PC-9 (cell line): ENCODE measurements around the gene SMIM10L2A. TPM values are rescaled to one million over a fixed set of nuclear protein-coding genes. Genes with fewer than 3 reads are reported as not detected.

Source experiments
- BruUV-seq: library from RNA; stranded (reverse); fragments of 400-500 nt; replicated peaks from 2 replicates; lab custom pipeline; 2021; lab: Mats Ljungman, UMichigan
- CTCF ChIA-PET: fragments of 300-600 bp; sonication (Branson Sonifier 250); formaldehyde crosslinking; loops from one replicate; lab custom pipeline; 2022; ENCODE audit warnings: antibody characterized with exemption; lab: Charles Lee
- POLR2A ChIA-PET: fragments of 300-600 bp; sonication (Branson Sonifier 250); formaldehyde crosslinking; loops from one replicate; lab custom pipeline; 2022; ENCODE audit warnings: antibody characterized with exemption; ENCODE audit not compliant: unreplicated experiment; lab: Charles Lee
- DNase-seq, 2 experiments: peaks; one replicate each; pipeline versions ENCODE4 v3.0.0 to v3.0.0-alpha.2; 2015 to 2022; ENCODE audit warnings: mixed read lengths in 1 of 2
- H2AFZ ChIP-seq: fragments of 200-600 bp; sonication (generic); 2 replicates; pipeline ENCODE4 v1.8.1; 2017; ENCODE audit warnings: antibody characterized with exemption
- H3F3A ChIP-seq: fragments of 200-600 bp; sonication (generic); 2 replicates; pipeline ENCODE4 v1.8.1; 2017; ENCODE audit warnings: antibody characterized with exemption, mild to moderate bottlenecking, low read depth; ENCODE audit not compliant: insufficient read depth
- H3K27ac ChIP-seq: fragments of 200-600 bp; sonication (generic); 2 replicates; pipeline ENCODE4 v1.6.1; 2016; ENCODE audit warnings: mixed run types
- H3K27me3 ChIP-seq: fragments of 200-600 bp; sonication (generic); 2 replicates; pipeline ENCODE4 v1.6.1; 2016; ENCODE audit warnings: low read depth, mixed run types; ENCODE audit not compliant: insufficient read depth
- H3K36me3 ChIP-seq: fragments of 200-600 bp; sonication (generic); 2 replicates; pipeline ENCODE4 v1.6.1; 2016; ENCODE audit warnings: low read depth, mixed run types
- H3K4me1 ChIP-seq: fragments of 200-600 bp; sonication (generic); replicated peaks from 2 replicates; pipeline ENCODE4 v1.6.1; 2016; ENCODE audit warnings: mixed run types; ENCODE audit not compliant: insufficient read depth
- H3K4me2 ChIP-seq: fragments of 200-600 bp; sonication (generic); 2 replicates; pipeline ENCODE4 v1.6.1; 2017; ENCODE audit warnings: mixed run types
- H3K4me3 ChIP-seq: fragments of 200-600 bp; sonication (generic); 2 replicates; pipeline ENCODE4 v1.6.1; 2016; ENCODE audit warnings: mixed run types
- H3K79me2 ChIP-seq: fragments of 200-600 bp; sonication (generic); 2 replicates; pipeline ENCODE4 v1.6.1; 2017; ENCODE audit warnings: low read depth, mixed run types
- H3K9me2 ChIP-seq: fragments of 200-600 bp; sonication (generic); 2 replicates; pipeline ENCODE4 v1.8.1; 2017; ENCODE audit warnings: mild to moderate bottlenecking; ENCODE audit not compliant: insufficient read depth
- H3K9me3 ChIP-seq: fragments of 200-600 bp; sonication (generic); 2 replicates; pipeline ENCODE4 v1.8.1; 2016; ENCODE audit warnings: low read depth; ENCODE audit not compliant: insufficient read depth
- H4K20me1 ChIP-seq: fragments of 200-600 bp; sonication (generic); 2 replicates; pipeline ENCODE4 v1.8.1; 2017; ENCODE audit not compliant: insufficient read depth
- CTCF ChIP-seq: fragments of 200-600 bp; sonication (generic); conservative IDR thresholded peaks from 2 replicates; pipeline ENCODE4 v1.6.1; 2017; ENCODE audit warnings: mixed run types, antibody characterized with exemption, mild to moderate bottlenecking, moderate library complexity
- EZH2 ChIP-seq: fragments of 200-600 bp; sonication (generic); IDR thresholded peaks from 2 replicates; pipeline ENCODE4 v1.8.0; 2017; ENCODE audit warnings: antibody characterized with exemption, low read depth
- intact Hi-C: fragments of 100-400 bp; cut with micrococcal nuclease; formaldehyde crosslinking; loops from one replicate; pipeline ENCODE4 v1.10.0; 2022; ENCODE audit not compliant: unreplicated experiment
- total RNA-seq: library from RNA; stranded (reverse); gene quantifications from 2 replicates; pipeline ENCODE4 v1.2.3, GENCODE V29; 2021

The SMIM10L2A gene
- total RNA-seq, 1 experiment from 2014 or later: not detected

DNA sequence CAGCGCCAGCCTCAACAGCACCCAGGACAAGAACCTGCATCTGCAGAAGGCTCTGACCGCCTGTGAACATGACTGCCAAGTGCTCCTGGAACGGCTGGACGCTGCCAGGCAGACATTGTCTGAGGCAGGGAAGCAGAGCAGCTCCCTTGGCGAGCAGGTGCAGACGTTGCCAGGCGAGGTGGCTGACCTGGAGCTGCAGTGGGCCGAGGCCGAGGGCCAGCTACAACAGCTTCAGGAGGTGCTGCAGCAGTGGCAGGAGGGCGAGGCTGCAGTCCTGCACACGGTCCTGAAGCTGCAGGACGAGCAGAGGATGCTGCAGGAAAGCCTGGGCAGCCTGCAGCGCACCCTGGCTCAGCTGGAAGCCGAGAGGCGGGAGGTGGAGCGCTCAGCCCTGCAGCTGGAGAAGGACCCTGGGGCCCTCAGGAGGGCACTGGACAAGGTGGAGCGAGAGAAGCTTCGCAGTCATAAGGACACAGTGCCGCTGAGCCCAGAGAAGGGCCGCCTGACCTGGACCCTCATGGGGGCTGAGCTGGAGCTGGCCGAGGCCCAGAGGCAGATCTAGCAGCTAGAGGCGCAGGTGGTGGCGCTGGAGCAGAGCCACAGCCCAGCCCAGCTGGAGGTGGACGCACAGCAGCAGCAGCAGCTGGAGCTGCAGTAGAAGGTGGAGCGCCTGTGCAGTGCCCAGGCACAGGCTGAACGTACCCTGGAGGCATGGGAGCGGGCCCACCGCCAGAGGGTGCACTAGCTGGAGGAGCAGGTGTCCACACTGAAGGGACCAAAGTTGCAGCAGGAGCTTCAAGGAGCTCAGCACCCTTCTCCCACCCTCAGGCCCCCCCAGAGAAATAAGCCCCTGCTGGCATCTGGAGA is 16.4 kb downstream of the SMIM10L2A start:
- ChIA-PET POLR2A (no interaction called here), CTCF (no interaction called here)
- no TSS peak for BruUV-seq
- H3K9me3 ChIP-seq: no peaks in the 10 kb centered on the region
- H3K27ac ChIP-seq: no peak overlapping the region
- DNase-seq: peak in 1 of 2 experiments; percentile 25
- H3K4me3 ChIP-seq: no peak overlapping the region
- intact Hi-C loops: no loop called here
- peaks cover 56% of the 10 kb centered on the region for H3K27me3 ChIP-seq
- TF ChIP-seq EZH2: no peak
- TF ChIP-seq CTCF: peak; percentile 42; the same call in 1 of the 2 replicates
- H3K9me2 ChIP-seq: no peaks in the 10 kb centered on the region
- no peaks in the 10 kb centered on the region for H3K79me2 ChIP-seq
- H3K4me2 ChIP-seq: no peak overlapping the region
- no peaks in the 10 kb centered on the region for H3K4me1 ChIP-seq
- H3F3A ChIP-seq: no peaks in the 10 kb centered on the region
- H3K36me3 ChIP-seq: no peaks in the 10 kb centered on the region
- no peaks in the 10 kb centered on the region; the same call in 1 of the 2 replicates for H4K20me1 ChIP-seq
- no peak overlapping the region for H2AFZ ChIP-seq

- Histone ChIP-seq H3K4me3 (no peak overlapping the region), H3K9me2 (no peaks in the 10 kb centered on the region), H3K4me2 (no peak overlapping the region), H3K27ac (no peak overlapping the region), H2AFZ (no peak overlapping the region), H4K20me1 (no peaks in the 10 kb centered on the region; the same call in 1 of the 2 replicates), H3K4me1 (no peaks in the 10 kb centered on the region), H3K36me3 (no peaks in the 10 kb centered on the region), H3K9me3 (no peaks in the 10 kb centered on the region), H3F3A (no peaks in the 10 kb centered on the region), H3K79me2 (no peaks in the 10 kb centered on the region), H3K27me3 (peaks cover 50% of the 10 kb centered on the region)
- no peak for DNase-seq
- intact Hi-C loops: no loop called here
- ChIA-PET CTCF (no interaction called here), POLR2A (no interaction called here)
- TF ChIP-seq CTCF (no peak), EZH2 (no peak)
- BruUV-seq: no TSS peak
These were observed 16.9 kb downstream of the SMIM10L2A start for GRCh38 chrX:135438734-135439043.

DNA sequence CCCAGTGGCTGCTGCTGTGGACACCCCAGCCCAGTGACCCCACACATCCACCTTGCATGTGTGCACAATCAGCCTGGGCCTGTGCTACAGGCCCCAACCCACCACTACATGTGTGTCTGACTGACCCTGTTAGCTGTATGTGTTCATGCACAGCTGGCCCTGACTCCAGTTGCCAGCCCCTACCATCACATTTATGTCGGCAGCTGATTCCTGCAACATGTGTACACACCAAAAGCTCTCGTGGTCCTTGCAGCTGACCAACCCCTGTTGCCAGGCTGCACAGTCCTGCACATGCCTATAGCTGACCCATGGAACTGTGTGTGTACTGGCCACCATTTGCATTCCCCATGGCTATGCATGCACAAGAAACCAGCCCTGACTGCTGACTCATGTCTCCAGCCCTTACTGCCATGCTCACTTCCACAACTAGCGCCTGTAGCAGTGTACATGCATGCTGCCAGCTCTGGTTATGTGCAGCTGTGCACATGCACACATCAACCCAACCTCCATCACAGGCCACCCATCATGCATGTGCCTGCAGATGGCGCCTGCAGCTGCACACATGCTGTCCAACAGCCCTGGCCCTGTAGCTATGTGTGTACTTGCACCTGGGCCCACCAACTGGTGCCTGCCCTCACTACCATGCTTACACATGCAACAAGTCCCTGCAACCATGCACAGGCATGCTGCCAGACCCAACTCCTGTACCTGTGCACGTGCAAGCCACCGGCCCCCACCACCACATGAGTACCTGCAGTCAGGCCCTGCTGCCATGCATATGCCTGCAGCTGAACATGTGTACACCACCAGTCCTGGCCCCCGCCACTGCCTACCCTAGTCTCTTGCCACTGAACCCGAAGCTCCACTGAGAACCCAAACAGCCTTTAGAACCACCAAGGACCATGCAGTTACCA is 28.1 kb downstream of the SMIM10L2A start:
- Histone ChIP-seq H3K36me3 (no peaks in the 10 kb centered on the region), H3K4me2 (no peak overlapping the region), H4K20me1 (no peaks in the 10 kb centered on the region), H3K9me3 (no peaks in the 10 kb centered on the region), H3K4me3 (no peak overlapping the region), H3K9me2 (no peaks in the 10 kb centered on the region), H2AFZ (no peak overlapping the region), H3K27ac (no peak overlapping the region), H3F3A (no peaks in the 10 kb centered on the region), H3K27me3 (peaks cover 10% of the 10 kb centered on the region; the same call in 1 of the 2 replicates), H3K79me2 (no peaks in the 10 kb centered on the region), H3K4me1 (no peaks in the 10 kb centered on the region)
- no peak for DNase-seq
- intact Hi-C loops: no loop called here
- no TSS peak for BruUV-seq
- ChIA-PET POLR2A (no interaction called here), CTCF (no interaction called here)
- TF ChIP-seq CTCF (no peak), EZH2 (no peak)
